Stimulated activated CD8-positive, alpha-beta memory T cell treated with anti-CD3 and anti-CD28 coated beads, Interleukin-4, amount 100 ng/mL, for 48 hours (primary cell): ENCODE data around the gene ST8SIA6.
A peak's percentile ranks its signal among the peaks of the same experiment; 100 is the strongest.
"Not testable (repeated sequence)": the region's sequence is repeated elsewhere in the genome, so short reads cannot be mapped to it uniquely, and the experiment has no call there.

ENCODE experiments used
- DNase-seq: peaks from one replicate; pipeline ENCODE4 v3.0.0-alpha.2; 2020

The ST8SIA6 gene

DNA sequence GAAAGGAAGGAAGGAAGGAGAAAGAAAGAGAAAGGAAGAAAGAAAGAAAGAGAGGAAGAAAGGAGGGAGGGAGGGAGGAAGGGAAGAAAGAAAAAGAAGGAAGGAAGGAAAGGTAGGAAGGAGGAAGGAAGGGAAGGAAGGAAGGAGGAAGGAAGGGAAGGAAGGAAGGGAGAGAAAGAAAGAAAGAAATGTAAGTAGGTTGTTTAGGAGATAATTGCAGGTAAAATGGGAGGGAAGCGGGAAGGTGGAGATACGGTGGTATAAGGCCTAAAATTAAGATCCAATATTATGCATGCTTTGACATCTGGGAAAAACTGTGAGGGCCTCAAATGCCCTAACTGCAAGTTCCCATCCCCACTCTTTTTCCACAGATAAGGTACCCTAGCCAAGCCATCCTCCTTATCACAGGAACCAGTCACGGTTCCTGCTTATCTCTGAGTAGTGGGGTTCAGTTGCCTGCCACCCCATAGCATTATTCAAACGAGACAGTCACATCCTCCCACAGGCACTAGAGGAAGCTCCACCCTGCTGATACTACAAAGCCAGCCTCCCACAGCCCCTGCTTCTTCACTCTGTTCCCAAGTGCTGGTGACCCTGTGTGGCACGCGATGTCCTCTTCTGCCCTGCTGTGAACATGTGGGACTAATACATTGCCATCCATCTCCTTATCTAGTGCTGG is 28.7 kb downstream of the ST8SIA6 start:
- peak; percentile 40 for DNase-seq

DNA sequence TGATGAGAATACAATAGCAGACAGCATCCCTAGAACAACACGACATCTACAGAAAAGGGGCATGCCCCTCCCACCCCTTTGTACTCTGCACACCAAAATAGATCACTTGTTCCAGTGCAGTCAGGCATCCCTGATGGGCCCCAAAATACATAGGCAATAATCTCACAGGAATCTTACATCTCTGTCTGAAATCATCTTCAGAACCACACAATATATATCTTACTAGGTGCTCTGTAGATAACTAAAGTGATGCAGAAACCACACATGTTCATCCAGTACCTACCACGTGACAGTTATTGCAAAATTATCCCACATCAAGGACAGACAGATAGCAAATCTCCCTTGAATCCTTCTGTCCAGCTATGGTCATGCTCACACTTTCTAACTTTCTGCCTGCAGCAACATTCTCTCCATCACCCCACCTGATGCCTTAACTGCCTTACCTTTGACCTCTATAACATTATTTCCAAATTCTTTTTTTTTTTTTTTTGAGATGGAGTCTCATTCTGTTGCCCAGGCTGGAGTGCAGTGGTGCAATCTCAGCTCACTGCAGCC is 30.7 kb downstream of the ST8SIA6 start:
- no peak for DNase-seq

- DNase-seq, result no peak
Measured at GRCh38 chr10:17422931-17423330, 31.5 kb downstream of the ST8SIA6 start.

- DNase-seq, result no peak
Measured at GRCh38 chr10:17418249-17418648, 36.1 kb downstream of the ST8SIA6 start.

DNA sequence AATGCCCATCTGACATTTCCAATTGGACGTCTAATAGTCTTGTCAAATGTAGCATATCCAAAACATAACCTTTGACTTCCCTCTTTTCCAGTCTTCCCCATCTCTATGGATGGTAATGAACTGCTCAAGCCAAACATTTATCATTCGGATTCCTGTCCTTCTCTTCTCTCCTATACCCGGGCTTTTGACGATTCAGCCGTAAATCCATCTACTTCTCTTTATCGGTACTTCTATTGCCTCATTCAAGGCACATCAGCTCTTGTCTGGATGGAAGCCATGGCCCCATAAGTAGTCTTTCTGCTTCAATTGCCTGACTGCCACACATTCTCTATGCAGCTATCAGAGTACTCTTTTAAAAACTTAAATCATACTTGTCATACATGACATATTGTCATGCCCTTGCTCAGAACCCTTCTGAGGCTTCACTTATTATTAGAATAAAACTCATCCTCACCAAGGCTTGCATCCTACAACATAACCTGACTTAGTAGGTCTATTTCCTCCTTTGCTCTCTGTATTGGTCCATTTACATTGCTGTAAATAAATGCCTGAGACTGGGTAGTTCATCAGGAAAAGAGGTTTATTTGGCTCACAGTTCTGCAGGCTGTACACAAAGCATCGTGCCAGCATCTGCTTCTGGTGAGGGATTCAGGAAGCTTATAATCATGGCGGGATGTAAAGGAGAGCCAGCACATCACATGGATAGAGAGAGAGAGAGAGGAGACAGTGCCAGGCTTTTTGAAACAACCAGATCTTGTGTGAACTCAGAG is 37.8 kb downstream of the ST8SIA6 start:
- DNase-seq, result no peak

DNA sequence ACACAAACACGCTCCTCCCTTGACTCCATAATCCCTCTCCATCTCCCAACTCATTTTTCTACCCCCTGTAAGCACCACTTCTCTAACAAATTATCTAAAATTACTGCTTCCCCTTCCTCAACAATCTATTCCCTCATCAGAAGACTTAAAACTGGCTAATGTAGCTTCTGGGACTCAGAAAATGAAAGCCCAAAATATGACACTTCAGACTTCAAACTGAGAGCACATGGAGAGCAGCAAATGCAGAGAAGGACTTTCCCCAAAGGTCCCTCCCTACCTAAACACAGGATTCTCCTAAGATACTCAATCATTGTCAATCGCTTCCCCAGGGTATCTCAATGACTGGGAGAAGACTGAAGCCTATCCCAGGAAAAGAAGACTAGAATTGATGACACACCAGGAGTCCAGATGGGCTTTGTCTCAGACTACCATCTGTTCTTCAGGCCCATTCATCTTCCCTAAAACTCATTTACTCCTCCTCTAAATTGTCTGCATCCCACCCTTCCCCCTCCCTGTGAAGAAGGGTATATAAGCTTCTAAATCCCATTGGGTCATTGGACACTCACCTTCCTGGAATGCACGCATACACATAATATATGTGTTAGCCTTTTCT is 39.2 kb downstream of the ST8SIA6 start:
- DNase-seq, result no peak

DNA sequence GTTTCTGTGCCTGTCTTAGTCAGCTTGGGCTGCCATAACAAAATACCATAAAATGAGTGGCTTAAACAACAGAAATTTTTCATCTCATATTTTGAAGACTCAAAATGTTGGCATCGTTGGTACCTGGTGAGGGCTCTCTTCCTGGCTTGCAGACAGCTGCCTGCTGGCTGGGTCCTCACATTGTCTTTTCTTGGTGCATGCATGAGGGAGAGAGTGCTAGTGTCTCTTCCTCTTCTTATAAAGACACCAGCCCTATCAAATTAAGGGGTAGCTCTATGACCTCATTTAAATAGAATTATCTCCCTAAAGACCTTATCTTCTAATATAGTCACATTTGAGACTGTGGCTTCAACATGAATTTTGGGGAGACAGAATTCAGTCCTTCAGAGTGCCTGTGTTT is 39.9 kb downstream of the ST8SIA6 start:
- no peak for DNase-seq

- DNase-seq, result no peak
Measured at GRCh38 chr10:17413876-17414275, 40.5 kb downstream of the ST8SIA6 start.

- no peak for DNase-seq
Measured at GRCh38 chr10:17412323-17412722, 42.1 kb downstream of the ST8SIA6 start.

- no peak for DNase-seq
Measured at GRCh38 chr10:17410907-17411306, 43.5 kb downstream of the ST8SIA6 start.

DNA sequence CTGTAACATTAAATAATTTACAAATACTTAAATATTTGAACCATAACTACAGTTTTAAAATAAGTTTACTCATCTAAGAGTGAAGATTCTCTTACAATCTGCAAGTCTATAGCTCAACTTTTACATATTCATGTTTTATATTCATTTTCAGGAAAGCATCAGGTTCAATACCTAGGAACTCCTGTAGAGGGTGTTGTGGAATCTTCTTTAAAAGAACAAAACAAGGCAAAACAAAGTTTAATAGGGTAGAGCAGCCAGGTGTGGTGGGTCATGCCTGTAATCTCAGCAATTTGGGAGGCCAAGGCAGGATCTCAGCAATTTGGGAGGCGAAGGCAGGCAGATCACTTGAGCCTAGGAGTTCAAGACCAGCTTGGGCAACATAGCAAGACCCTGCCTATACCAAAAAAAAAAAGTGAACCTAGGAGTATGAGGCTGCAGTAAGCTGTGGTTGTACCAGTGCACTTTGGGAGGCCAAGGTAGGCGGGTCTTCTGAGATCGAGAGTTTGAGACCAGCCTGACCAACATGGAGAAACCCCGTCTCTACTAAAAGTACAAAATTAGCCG is 45.1 kb downstream of the ST8SIA6 start:
- no peak for DNase-seq

DNA sequence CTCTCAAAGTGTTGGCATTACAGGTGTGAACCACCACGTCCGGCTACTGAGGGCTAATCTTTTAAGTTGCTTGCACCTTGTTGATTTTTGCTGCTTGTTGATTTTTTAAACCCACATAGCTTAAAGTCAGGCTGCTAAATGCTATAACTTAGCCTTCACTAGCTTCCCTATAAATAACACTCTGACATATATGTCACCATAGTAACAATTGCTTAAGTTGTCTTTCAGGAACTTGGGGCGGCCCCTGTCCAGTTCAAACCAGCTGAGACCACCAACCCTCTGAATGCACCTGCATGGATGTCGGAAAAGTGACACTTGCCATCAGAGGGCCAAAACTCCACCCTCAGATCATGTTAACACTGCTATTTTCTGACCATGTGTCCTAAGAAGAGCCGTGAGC is 47.3 kb downstream of the ST8SIA6 start:
- DNase-seq, result no peak

DNA sequence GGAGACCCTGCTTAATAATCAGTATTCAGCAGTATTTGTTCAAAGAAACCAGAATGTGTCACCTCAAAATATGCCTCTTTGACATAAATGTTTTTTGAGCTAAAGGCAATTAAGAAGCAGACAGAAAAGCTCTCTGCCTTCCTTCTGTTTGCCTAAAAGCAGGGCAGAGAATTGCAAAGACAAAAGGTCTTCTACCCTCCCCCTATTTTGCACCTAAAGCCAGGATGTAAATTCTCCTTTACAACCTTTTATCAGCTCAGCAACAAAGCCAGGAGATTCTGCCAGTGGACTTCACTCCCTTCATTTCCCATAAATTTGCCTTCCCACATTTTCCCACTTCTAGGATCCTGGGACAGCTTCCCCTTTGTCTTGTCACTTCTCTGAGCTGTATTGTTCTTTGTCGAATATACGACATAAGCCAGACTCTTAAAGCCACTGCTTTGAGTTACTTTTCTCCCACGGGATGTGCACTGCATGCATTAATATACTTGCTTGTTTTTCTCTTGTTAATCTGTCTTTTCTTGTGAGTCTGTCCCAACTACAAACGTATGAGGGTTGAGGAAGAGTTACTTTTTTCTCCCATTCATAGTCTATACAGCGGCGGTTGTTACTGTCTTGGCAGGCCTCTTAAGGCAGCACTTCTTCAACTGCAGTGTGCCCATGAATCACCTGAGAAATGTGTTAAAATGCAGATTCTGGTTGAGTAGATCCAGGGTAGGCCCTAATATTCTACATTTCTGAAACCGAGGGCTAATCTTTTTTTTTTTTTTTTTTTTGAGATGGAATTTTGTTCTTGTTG is 48.2 kb downstream of the ST8SIA6 start:
- no peak for DNase-seq

GRCh38 chr10:17403161-17403560 is 51.2 kb downstream of the ST8SIA6 start:
- DNase-seq, result no peak

GRCh38 chr10:17402040-17402439 is 52.4 kb downstream of the ST8SIA6 start:
- not testable (repeated sequence) for DNase-seq

GRCh38 chr10:17396004-17396403 is 58.4 kb downstream of the ST8SIA6 start:
- no peak for DNase-seq

DNA sequence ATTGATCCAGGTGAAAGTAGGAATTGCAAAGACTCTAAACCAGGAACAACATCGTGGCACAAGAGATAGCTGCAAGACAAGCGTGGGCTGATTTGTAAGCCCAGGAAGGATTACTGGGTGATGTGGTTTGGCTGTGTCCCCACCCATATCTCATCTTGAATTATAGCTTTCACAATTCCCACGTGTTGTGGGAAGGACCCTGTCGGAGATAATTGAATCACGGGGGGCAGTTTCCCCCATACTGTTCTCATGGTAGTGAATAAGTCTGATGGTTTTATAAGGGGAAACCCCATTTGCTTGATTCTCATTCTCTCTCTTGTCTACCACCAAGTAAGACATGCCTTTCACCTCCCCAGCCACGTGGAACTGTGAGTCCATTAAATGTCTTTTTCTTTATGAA is 59.5 kb downstream of the ST8SIA6 start:
- peak; percentile 42 for DNase-seq

DNA sequence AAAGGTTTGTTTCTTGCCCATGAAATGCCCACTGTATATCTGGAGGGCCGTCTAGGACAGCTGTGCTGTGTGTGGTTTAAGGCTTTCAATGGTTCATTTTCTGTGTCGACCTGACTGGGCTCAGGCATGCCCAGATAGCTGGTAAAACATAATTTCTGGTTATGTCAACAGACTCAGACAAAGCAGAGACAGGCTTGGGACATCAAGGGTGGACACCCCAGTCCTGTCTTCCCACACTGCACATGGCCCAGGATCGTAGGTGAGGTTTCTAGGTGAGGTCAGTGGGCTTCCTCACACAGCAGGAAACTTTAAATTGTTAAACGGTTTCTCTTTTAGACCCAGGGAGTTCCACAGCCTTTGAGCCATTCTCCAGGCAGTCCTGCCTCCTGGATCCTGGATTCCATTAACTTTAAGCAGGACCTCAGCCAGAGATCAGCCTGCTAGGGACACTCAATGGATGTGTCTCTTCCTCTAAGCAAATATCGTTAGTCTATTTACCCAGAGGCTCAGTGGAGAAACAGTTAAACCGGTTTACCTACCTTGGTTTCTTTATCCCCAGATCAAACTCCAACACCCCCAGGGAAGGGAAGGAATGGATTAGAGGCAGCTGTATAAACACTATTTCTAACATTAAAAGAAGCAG is 66.4 kb downstream of the ST8SIA6 start:
- DNase-seq, result no peak

DNA sequence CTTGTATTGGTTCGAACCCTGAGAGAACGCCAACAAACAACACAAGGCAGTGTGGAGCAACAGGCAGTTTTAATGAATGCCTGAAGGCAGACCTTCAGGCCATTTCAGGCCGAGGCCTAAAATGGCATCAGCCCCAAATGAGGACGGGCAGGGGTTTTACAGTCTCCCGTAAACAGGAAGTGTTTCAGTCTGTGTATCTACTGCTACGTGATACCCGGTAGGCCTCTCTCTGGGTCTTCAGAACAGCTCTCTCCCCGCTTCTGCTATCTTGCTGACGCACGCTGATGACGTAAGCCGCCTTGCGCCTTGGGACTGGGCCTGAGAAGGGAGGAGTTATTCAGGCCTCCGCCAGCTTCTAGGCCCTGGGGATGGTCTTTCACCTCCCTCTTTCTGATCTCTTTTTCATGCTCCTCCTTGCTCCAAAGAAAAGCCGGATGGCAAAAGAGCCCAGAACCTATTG is 67.7 kb downstream of the ST8SIA6 start:
- no peak for DNase-seq

GRCh38 chr10:17386021-17386420 is 68.4 kb downstream of the ST8SIA6 start:
- DNase-seq, result no peak

DNA sequence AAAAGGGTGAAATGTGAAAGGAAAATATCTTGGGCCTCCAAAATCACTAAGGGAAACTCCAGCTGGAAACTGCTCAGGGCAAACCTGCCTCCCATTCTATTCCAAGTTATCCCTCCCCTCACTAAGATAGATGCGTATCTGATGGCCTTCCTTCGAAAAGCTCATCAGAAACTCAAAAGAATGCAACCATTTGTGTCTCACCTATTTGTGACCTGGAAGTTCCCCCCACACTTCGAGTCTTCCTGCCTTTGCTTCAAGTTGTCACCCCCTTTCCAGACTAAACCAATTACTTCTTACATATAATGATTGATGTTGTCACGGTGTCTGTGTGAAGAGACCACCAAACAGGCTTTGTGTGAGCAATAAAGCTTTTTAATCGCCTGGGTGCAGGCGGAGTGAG is 69.3 kb downstream of the ST8SIA6 start:
- no peak for DNase-seq
